Purkinje cell (primary cell): ENCODE results near the gene TCEAL4. TPM values are rescaled to one million over a fixed set of nuclear protein-coding genes. Genes with fewer than 3 reads are reported as not detected.

ENCODE experiments used
- polyA plus RNA-seq: library from polyadenylated mRNA; unstranded; fragments of >200 nt; fragmentation: Nextera tagmentation; gene quantifications from 2 replicates; pipeline ENCODE4 v1.2.1, GENCODE V29; 2014

TCEAL4 gene
- polyA plus RNA-seq: 292 and 303 TPM in 2 replicates

DNA sequence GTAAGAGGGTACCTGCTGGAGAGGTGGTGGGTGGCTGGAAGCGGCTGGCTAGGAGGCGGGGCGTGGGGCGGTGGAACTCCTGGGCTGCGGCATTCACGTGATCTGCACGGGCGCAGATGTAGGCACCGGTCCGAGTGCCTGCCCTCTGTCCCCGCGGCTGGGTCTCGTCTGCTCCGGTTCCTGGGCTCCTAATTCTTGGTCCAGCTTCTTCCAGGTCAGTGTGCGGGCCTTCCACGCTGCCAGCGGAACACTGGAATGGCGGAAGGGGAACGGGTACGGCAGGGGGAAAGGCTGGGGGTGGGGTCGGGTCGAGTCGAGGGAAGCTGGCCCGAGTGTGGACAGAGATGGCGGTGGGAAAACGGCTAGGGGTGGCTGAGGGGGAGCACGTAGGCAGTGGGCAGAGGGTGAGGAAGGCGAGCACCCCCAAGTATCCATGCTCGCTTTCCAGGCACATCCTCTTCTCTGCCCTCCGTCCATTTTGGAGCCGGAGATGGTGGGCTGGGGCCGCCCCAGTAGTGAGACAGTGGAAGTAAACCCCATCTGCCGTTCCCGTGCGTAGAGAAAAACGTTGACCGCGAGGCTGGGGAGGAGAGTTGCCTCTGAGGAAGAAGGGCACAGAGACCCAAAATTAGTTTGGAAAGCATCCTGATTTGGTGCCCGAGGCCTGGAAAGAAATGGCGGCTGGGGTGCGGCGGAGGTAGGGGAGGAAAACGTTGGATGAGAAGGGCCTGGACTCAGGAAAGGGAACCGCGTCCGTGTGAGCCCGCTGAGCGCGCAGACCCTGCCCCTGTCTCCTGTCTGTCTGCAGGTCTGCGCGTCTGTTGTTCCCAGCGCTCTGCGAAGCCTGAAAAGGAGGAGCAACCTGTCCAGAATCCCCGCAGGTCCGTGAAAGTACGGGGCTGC lies at the start of gene TCEAL4:
TCEAL4 (plus strand) TSS at position 105 of the 903 bp plus-strand sequence. CDS start 1,161 bp downstream, outside the sequence.

DNA sequence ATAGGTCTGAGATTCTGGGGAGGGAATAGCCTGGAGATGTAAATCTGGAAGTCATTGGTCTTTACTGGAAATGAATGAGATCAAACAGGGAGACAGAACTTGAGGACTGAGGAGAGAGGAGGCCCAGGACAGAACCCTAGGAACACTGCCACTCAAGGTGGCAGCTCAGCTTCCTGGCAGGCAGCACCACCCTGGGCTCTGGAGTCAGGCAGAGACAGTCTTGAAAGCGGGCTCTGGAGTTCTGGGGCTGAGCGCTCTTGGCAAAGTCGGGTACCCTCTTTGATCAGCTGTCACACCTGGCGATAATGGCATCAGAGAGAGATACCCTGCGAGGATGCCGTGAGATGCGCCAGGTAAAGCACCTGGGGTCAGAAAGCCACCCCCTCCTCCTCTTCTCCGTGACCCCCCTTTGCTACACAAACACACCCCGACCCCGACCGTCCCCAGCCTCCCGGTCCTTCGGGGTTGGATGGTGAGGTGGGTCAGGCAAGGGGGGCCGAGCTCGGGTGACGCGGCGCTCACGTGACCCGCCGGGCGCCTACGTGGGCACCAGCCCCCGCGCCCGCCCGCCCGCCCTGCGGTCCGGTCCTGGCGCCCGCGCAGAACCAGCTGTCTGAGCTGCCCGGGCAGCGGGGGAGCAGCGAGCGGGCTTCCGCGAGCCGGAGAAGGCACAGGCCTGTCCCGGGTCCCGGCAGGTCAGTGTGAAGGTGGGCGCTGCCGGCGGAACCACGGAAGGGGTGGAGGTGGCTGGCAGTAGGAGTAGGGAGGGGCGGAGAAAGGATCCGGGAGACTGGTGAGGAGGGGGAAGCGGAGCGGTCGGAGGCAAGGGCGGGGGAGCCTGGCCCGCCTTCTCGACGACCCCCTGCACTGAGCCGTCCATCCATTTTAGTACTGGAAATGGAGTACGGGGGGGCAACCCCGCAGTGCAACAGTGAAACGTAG lies 22.3 kb downstream of the TCEAL4 start, which contains the start of gene TCEAL3:
TCEAL3 (plus strand) TSS at position 600 of the 942 bp plus-strand sequence. CDS start 1,102 bp downstream, outside the sequence.

DNA sequence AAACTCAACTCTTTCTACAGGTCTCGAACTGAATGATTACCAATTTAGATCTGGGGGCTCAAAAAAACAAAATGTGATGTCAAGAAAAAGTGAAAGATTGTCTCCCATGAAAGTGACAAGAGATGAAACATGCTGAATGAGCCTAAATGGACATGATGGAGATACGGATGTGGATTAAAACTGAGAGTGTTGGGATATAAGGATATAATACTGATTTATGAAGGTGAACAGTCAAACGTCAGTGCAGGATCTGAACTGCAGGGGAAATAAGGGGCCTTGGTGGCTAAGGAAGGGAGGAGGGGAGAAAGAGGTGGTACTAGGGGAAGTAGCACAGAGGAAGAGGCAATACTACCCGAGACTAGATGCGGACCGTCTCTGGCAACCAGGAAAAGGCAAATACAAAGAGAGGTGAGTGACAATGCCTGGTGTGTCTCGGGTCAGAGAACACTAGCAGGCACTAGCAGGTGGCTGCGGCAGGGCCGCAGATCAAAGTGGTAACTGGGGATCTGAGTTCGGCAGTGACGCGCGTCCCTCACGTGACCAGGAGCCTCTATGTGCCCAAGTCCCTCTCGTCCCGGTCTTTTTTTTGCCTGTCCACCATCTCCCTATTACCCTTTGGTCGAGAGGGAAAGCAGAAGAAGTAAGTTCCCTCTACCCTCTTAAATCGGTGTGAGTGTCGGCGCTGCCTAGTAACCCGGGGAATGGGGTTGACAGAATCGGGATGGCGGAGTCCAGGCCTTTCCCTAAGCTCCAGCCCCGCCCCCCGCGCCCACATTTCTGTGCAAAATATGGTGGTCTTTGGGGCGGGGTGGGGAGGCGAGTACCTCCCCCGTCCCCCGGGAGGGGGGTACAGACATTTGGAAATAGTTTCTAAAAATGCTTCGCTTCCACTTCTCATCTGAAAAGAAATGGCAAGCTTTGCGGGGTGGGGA lies 43.3 kb downstream of the TCEAL4 start, which contains the start of gene TCEAL1:
TCEAL1 (plus strand) TSS at position 590 of the 932 bp plus-strand sequence. CDS start 942 bp downstream, outside the sequence.

Other genes starting within 250 kb of the TCEAL4 start
- gene TCEAL9, start 229.0 kb upstream of the TCEAL4 start, polyA plus RNA-seq: 60.7 and 77.4 TPM in 2 replicates
- 2,370 and 2,399 TPM in 2 replicates for gene BEX3, start 209.0 kb upstream of the TCEAL4 start, polyA plus RNA-seq
- 0.27 TPM in 1 of 2 replicates, not detected in the other for gene RAB40A, start 66.0 kb upstream of the TCEAL4 start, polyA plus RNA-seq
- 31.2 and 51.0 TPM in 2 replicates for gene TCEAL3, start 22.4 kb downstream of the TCEAL4 start, polyA plus RNA-seq
- 77.7 and 137 TPM in 2 replicates for gene TCEAL1, start 43.5 kb downstream of the TCEAL4 start, polyA plus RNA-seq
- 226 and 282 TPM in 2 replicates for gene MORF4L2, start 101.2 kb downstream of the TCEAL4 start, polyA plus RNA-seq
- not detected in 2 replicates for gene TMEM31, start 125.4 kb downstream of the TCEAL4 start, polyA plus RNA-seq
- 23.2 and 43.0 TPM in 2 replicates for gene PLP1, start 191.3 kb downstream of the TCEAL4 start, polyA plus RNA-seq
- gene RAB9B, start 246.7 kb downstream of the TCEAL4 start, polyA plus RNA-seq: 15.4 and 16.3 TPM in 2 replicates